NCI-H1092 (cell line): ENCODE measurements around the gene ELOF1.
"Not testable (repeated sequence)": the region's sequence is repeated elsewhere in the genome, so short reads cannot be mapped to it uniquely, and the experiment has no call there.

ENCODE experiments used
- DNase-seq: peaks from one replicate; lab custom pipeline; 2025; lab: John Stamatoyannopoulos, UW

Gene ELOF1

DNA sequence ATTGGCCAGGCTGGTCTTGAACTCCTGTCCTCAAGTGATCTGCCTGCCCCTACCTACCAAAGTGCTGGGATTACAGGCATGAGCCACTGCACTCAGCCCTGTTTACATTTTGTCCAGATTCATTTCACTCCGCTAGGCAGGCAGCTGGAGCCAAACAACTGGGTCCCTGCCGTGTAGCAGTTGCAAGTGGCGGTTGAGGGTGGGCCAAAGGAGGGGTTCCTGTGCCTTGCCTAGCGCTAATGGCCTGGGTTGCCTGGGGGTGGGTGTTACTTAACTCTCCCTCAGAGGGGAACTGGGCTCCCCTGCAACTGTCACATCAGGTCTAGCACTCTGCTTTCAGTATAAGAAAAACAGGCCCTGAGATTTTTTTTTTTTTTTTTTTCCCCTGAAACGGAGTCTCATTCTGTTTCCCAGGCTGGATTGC, 11.0 kb upstream of the ELOF1 start:
- DNase-seq = no peak

DNA sequence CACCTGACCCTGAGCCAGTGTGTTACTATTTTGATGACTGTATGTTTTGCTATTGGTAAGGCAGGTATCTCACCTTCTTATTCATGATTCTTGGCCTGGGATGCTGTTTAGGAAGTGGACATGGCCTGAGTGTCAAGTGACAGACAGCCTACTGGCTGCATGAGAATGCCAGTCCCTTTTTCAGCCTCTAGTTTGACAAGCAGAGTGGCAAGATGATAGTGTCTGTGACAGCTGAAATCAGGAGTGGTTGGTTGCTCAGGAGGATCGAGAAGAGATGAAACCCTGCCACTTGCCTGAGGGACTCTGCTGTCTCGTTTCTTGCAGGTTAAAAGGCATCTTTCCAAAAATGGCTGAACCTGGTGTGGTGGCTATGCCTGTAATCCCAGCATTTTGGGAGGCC, 7.1 kb upstream of the ELOF1 start:
- DNase-seq = no peak

DNA sequence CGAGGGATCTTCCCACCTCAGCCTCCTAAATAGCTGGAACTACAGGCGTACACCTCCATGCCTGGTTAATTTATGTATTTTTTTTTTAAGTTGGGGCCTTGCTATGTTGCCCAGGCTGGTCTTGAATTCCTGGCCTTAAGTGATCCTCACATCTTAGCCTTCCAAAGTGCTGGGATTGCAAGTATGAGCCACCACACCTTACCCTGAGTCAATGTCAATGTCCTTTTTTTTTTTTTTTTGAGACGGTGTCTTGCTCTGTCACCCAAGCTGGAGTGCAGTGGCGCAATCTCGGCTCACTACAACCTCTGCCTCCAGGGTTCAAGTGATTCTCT, 6.6 kb upstream of the ELOF1 start:
- not testable (repeated sequence) for DNase-seq

DNA sequence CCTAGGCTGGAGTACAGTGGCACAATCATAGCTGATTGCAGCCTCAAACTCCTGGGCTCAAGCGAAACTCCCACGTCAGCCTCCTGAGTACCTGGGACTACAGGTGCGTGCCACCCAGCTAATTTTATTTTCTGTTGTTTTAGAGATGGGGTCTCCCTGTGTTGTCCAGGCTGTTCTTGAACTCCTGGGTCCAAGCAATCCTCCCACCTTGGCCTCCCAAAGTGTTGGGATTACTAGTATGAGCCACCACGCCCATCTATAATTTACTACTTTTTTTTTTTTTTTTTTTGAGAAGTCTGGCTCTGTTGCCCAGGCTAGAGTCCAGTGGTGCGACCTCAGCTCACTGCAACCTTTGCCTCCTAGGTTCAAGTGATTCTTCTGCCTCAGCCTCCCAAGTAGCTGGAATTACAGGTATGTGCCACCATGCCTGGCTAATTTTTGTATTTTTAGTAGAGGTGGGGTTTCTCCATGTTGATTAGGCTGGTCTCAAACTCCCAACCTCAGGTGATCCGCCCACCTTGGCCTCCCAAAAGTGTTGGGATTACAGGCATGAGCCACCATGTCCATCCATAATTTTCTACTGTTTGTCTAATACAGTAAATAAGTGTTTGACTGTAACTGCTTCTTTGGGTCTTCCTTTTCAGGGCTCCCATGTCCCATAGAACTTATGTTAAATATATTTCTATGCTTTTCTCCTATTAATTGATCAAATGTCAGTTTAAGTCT, 5.2 kb upstream of the ELOF1 start:
- DNase-seq = not testable (repeated sequence)

DNA sequence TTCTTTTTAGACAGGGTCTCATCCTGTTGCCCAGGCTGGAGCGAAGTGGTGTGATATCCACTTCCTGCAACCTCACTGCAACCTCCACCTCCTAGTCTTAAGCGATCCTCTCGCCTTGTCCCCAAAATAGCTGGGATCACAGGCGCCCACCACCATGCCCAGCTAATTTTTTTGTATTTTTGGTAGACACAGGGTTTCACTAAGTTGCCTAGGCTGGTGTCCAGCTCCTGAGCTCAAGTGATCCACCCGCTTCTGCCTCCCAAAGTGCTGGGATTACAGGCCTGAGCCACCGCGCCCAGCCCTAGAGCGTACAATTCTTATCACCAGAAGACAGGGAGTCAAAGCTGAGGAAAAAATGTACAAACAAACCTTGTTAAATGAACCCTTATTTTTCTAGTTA, 4.5 kb upstream of the ELOF1 start:
- no peak for DNase-seq

DNA sequence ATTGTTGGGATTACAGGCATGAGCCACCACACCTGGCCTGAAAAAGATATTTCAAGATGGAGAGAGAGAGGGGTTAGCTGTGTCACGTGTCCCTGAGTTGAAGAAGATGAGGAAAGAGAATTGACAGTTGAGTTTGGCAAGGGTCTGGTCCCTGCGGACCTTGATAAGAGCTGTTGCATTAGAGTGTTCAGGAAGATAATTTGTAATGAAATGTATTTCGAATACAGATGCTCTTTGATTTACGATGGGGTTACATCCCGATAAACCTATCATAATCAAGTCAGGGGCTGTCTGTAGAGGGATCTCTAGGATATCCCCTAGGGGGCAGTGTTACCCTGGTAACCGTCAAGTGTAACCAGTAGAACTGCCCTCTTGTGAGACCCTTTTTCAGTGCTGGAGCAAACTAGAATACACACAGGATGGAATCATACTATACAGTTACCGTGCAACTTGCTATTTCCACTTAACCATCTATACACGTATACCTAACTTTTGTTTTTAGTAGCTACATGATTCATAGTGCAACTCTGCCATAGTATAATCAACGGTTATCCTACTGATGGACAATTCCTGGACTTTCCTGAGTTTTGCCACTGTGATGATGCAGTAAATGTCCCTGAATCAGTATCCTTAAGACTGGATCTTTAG, 1.5 kb upstream of the ELOF1 start:
- DNase-seq = peak; percentile 79

DNA sequence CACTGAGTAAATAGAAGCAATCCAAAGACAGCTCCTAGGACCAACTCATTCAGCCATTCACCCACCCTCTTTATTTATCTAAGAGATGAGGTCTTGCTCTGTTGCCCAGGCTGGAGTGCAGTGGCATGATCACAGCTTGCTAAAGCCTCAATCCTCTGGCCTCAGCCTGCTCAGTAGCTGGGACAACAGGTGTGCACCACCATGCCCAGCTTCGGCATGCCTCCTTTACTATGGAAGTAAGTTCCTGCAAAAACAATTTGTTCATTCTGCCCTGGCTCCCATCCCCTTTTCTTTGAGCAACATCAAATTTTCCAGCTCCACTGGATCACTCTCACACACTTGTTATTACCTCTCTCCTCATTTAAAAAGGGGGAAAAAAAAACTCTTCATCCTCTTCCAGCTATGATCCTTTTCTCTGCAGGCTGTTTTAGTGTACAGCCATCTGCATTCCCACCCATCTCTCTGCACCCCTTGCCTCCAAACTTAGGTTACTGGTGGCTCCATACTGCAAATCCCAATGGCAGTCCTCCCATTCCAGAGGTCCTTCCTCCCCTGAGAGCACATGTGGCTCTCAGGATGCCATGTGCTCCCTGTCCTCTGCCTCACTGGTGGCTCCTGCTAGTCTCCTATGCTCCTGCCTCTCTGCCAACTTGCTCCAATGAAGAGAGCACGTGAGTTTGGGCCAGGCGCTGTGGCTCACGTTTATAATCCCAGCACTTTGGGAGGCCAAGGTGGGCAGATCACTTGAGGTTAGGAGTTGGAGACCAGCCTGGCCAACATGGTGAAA, 2.2 kb downstream of the ELOF1 start:
- no peak for DNase-seq

DNA sequence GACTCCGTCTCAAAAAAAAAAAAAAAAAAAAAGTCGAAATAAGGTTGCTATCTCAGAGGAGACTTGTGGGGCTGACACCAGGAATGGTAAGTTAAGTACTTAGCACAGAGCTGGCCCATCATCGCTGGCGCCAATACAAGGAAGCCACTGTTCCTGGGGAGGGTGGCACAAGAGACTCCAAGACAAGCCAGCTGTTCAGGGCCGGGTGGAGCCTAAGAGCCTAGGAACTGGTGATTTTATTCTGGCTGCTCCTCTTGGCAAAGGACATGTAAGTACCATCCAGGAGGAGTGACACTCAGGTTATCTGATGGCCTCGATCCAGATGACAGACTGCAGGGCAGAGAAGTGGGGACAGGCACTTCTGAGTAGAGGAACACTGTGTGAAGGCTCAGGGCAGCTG, 3.8 kb downstream of the ELOF1 start:
- DNase-seq = no peak

DNA sequence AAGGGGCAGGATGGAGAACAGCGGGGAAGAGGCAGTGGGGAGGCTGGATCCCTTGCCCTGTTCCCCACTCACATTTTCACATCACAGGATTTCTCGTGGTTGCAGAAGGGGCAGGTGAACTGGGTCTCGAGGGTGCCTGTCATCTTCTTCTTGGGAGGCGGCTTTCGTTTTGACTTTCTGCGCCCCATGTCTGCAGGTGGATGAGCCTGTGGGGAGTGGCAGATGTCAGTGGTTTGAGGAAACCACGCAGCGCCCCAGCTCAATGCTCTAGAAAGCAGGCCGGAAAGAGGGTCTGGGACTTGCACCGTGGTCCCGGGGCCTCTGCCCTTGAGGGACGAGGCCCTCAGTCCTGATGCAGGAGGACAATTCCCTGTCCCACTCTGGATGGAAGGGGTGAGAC, 4.9 kb downstream of the ELOF1 start:
- DNase-seq = no peak

DNA sequence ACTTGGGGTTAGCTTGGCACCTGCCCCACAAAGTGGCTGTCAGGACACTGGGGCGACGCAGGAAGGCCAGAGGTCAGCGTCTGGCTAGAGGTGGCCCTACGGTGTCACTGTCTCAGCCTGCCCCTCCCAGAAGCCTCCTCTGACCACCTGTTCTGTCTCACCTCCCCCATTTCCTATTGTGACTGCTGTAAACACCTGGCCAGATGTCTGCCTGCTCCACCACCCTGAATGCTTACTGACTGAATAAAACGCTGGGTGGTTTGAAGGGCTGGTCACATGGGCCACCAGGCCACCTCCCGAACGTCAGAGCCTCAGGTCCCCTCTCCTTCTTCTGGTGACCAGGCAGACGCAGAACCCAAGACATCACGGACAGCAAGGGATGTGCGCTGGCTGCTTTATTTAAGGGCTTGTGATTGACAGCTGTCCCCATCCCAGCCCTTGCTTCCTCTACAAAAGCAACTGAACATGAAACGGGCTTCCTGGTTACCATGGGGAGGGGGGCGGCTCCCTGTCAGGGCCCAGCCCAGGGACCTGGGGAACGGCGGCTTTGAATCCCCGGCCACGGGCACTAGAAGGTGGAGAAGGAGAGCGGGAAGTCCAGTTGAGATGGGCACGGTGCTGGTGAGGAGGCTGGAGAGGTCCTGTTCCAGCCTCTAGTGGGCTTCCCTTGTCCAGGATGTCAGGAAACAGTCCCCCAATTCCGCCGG, 6.2 kb downstream of the ELOF1 start:
- no peak for DNase-seq

DNA sequence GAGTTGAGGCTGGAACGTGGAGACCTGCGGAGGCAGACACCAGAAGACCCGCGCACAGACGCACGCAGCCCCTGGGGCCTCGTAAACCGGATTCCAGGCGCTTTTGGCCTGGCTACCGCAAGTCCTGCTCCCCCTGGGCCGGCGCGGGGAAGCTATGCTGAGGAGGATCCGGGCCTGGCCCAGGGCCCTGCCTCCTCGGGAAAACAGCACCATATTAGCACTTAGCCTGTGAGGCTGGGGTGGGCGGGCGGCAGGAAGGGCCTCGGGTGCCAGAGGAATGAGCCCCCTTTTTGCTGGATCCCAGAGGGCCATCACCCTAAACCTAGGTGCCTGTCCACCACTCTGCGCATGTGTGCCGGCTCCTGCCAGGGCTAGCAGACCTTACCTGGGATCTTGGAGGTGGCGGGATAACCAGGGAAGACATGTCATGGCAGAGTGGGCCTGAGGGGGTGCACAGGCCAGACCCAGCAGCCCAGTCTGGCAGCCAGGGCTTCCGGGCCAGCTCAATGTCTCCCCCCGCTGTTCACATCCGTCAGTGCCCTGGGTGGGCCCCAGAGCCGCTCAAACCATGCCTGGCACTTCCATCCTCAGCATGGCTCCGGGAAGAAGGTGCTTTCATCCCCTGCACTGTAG, 7.3 kb downstream of the ELOF1 start:
- DNase-seq = no peak

DNA sequence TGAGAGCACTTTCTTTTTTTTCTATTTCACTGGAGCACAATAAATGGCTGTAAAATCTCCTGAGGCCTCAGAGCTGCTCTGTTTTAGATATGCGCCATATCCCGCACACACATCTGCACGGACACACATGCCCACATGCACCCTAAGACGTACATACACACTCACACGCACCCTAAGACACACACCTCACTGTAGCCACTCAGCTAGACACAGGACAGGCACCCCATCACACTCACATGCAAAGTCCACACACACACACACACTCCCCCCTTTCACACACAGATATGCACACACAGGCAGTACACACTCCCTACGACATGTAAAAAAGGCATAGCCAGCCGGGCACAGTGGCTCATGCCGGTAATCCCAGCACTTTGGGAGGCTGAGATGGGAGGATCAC, 8.8 kb downstream of the ELOF1 start:
- DNase-seq = no peak

DNA sequence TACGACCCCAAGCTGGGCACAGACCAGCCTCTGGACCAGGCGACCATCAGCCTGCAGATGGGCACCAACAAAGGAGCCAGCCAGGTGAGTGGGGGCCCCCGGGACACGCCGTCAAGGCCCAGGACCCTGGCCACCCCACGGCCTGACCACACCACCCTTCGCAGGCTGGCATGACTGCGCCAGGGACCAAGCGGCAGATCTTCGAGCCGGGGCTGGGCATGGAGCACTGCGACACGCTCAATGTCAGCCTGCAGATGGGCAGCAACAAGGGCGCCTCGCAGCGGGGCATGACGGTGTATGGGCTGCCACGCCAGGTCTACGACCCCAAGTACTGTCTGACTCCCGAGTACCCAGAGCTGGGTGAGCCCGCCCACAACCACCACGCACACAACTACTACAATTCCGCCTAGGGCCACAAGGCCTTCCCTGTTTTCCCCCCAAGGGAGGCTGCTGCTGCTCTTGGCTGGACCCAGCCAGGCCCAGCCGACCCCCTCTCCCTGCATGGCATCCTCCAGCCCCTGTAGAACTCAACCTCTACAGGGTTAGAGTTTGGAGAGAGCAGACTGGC, 9.6 kb downstream of the ELOF1 start:
- no peak for DNase-seq

DNA sequence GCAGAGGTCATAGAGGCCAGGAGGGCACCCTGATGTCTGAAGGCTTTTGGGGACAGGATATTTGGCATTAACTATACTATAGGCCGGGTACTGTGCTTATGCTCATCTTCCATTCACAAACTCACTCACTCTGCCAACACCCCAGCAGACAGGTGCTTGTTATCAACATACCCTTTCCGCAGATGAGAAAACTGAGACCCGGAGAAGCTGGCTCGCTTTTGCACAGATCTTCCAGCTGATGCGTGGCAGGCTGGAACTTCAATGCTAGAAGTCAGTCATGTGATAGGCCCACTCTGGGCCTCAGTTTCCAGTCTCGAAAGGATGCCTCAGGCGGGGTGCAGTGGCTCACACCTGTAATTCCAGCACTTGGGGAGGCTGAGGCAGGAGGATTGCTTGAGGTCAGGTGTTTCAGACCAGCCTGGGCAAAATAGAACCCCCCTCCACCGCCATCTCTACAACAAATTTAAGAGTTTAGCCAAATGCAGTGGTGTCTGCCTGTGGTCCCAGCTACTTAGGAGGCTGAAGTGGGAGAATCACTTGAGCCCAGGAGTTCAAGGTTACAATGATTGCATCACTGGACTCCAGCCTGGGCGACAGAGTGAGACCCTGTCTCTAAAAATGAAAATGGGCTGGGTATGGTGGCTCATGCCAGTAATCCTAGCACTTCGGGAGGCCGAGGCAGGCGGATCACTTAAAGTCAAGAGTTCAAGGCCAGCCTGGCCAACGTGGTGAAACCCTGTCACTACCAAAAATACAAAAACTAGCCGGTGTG, 10.9 kb downstream of the ELOF1 start:
- DNase-seq = no peak

DNA sequence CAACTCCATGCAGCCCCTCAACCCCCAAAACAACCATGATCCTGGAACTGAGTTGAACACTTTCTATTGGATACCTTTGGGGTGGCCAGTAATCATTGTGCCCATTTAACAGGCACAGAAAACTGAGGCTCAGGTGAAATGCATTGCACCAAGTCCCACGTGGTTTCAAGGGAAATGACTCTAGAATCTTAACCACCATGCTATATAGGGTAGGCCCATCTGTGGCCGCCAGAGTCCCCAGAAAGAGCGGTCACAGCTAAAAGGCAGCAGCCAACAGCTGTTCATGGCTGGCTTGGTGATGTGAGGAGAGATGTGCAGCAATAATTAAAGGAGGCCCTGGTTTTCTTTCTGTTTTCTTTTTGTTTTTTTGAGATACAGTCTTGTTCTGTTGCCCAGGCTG, 17.8 kb downstream of the ELOF1 start:
- DNase-seq = no peak

DNA sequence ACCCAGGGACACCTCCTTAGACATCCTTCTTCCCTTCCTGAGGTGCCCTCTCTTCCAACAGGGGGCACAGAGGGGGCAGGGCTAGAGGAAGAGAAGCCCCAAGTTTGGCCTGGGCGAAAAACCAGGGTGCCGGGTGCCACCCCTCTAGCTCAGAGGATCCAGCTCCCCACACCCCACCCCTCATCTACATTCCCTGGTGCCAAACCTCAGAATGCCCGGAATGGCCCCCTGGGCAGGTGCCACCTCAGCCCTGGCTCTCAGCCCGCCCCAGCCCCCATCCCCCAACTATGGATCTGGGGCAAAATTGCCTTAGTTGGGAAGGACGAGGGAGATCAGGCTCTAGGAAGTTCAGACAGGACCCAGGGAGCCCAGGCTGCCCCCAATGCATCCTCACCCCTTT, 18.4 kb downstream of the ELOF1 start:
- DNase-seq = no peak

DNA sequence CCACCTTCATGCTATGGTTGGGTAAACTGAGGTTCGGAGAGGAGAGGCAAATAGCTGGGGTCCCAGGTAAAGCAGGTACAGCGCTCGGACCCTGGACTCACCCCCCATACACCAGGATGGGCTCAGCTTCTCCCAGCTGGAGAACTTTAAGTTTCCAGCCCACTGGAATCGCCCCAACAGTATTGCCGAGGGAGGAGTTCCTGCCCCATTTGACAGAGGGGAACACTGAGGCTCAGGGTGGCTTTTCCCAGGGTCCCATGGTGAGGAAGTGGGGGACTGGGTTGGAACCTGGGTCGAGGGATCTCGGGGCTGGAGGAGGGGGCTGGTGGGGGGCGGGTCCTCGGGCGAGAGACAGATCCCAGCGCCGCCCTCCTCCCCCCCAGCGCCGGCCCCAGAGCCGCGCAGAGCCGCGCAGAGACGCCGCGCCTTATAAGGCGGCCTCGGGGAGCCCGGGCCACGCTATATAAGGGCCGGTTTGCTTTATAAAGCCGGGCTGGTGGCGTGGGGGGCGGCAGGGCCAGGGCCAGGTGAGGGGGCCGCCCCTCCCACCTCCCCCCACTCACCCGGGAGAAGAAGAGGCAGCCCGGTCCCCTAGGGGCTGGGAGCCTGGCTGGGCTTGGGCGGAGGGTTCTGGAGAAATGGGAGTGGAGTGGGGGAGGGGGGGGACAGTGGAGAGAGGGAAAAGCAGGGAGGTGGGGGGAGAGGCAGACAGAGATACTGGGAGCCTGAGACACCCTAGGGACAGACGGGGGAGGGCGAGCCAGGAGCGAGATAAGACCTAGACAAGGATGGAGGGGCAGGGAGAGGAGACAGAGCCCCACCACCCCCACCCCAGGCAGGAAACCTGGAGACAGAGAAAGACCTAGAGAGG, 19.3 kb downstream of the ELOF1 start:
- DNase-seq = no peak

DNA sequence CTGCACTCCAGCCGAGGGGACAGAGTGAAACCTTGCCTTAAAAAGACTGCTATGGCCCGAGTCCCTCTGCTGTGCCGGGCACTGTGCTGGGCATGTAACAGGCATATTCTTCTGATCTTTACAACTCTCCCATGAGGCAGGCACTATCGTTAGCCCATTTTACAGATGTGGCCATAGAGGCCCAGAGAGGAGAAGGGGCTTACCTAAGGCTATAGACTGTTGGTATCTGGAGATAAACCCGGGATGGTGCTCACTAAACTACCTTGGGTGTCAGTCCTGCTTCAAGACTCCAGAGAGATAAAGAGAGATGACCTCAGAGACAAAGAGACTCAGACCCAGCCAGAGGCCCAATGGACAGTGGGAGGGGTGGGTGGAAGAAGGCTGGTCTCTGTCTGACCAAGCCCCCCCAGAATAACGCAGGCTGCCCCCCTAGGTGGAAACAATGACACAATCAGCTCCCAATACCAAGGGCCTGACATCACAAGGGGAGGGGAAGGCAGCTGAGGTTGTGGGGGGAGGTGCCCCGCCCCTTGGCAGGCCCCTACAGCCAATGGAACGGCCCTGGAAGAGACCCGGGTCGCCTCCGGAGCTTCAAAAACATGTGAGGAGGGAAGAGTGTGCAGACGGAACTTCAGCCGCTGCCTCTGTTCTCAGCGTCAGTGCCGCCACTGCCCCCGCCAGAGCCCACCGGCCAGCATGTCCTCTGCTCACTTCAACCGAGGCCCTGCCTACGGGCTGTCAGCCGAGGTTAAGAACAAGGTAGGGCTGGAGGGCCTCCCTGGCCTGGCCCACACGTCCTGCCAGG, 20.6 kb downstream of the ELOF1 start, which contains the start of gene CNN1:
CNN1 (plus strand) TSS at position 620 of the 805 bp plus-strand sequence; CDS start at position 697, 77 bp downstream.
- DNase-seq = no peak
